ENCODE results near the gene HTD2.
"Not testable (repeated sequence)": the region's sequence is repeated elsewhere in the genome, so short reads cannot be mapped to it uniquely, and the experiment has no call there.

HTD2 gene

DNA sequence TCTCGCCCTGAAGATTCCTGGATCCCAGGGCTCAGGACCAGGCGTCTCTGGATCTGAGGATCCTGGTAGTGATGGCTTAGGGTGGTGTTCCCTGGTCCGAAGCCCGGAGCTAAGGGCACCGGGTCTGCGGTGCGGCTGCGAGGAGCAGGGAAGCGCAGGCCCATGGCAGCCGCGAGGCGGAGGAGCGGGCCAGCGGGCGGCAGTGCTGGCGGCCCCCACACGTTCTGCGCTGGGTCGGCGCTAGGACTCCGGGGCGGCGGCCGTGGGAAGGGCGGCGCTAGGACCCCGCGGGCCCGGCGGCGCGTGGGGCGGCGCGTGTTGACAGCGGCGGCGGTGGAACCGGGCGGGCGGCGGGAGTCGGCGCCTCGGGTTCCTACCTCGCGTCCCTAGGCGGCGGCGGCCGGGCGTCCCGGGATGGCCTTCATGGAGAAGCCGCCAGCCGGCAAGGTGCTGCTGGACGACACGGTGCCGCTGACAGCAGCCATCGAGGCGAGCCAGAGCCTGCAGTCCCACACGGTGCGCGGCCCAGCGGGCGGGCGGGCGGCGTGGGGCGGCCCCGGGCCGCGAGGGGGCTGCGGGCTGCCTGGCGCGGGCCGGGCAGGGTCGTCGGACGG is 26.4 kb downstream of the HTD2 start, which contains the start of gene PXK:
Gene PXK, plus strand, starts transcription at position 318 of the 614 bp plus-strand sequence. Its CDS starts 97 bp downstream, at position 415.
- peak; percentile 73 to 77 for DNase-seq (ENCODE audit: low read depth in 2 of 2)

- no peak for DNase-seq (ENCODE audit: low read depth in 2 of 2)
These were observed 27.1 kb downstream of the HTD2 start for GRCh38 chr3:58333206-58334012.

GRCh38 chr3:58334013-58334321 is 27.6 kb downstream of the HTD2 start:
- DNase-seq (ENCODE audit: low read depth in 2 of 2), result no peak

DNA sequence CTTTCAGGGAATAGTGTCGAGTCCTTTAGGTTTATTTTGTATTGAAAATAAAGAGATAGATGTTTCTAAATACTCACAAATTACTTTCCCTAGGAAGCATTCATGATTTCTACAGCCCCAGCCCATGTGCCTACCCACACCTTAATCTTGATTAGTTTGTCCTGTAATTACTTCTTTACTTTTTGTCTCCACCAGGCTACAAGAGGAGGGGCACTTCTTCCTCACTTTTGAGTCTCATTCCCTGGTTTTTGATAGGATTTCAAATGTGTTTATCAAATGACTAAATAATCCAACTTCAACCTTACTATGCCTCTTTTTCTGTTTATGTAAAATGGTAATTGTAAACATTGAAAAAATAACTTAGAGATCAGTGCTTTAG is 28.2 kb downstream of the HTD2 start:
- no peak for DNase-seq (ENCODE audit: low read depth in 2 of 2)

GRCh38 chr3:58335652-58335947 is 29.3 kb downstream of the HTD2 start:
- DNase-seq (ENCODE audit: low read depth in 2 of 2), result no peak

GRCh38 chr3:58336135-58336882 is 30.0 kb downstream of the HTD2 start:
- DNase-seq (ENCODE audit: low read depth in 2 of 2), result no peak

DNA sequence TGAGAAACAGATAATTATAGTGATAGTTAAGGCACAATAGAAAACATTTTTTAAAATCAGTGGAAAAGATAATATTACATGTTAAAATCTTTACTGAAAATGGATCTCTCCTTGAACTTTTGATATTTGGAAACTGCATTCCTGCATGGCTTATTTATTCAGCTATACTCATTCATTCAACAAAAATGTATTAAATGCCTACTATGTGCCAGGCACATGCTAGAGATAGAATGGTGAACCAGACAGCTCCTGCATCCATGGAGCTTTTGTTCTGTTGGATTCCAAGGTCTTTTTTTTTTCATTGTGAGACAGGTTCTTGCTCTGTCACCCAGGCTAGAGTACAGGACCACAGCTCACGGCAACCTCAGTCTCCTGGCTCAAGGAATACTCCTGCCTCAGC is 30.9 kb downstream of the HTD2 start:
- no peak for DNase-seq (ENCODE audit: low read depth in 2 of 2)

GRCh38 chr3:58339146-58339545 is 32.8 kb downstream of the HTD2 start:
- DNase-seq (ENCODE audit: low read depth in 2 of 2), result not testable (repeated sequence)

- no peak for DNase-seq (ENCODE audit: low read depth in 2 of 2)
These were observed 34.4 kb downstream of the HTD2 start for GRCh38 chr3:58340594-58341244.

DNA sequence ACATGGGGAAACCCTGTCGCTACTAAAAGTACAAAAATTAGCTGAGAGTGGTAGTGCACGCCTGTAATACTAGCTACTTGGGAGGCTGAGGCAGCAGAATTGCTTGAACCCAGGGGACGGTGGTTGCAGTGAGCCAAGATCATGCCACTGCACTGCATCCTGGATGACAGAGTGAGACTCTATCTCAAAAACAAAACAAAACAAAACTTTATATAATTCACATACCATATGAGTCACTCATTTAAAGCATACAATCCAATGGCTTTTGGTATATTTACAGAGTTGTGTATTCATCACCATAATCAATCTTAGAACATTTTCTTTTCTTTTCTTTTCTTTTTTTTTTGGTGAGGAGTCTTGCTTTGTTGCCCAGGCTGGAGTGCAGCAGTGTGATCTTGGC is 35.1 kb downstream of the HTD2 start:
- DNase-seq (ENCODE audit: low read depth in 2 of 2), result no peak

- DNase-seq (ENCODE audit: low read depth in 2 of 2), result no peak
These were observed 36.4 kb downstream of the HTD2 start for GRCh38 chr3:58342676-58343075.

DNA sequence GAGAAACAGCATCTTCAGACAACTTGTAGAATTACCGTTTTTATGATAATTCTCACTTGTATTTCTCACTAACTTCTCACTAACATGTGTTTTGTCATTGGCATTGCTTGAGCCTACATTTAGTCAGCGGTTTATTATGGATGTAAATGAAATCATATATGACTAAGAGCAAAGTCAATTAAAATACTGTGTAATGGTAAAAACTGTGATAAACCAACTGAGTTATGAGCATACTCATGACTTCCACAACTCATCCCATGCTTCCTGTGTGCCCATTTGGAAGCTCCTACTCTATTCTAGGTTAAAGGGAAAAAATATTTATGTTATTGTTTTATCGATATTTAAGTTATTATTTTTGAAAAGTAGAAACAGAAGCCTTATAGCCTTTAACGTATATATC is 39.1 kb downstream of the HTD2 start:
- no peak for DNase-seq (ENCODE audit: low read depth in 2 of 2)

DNA sequence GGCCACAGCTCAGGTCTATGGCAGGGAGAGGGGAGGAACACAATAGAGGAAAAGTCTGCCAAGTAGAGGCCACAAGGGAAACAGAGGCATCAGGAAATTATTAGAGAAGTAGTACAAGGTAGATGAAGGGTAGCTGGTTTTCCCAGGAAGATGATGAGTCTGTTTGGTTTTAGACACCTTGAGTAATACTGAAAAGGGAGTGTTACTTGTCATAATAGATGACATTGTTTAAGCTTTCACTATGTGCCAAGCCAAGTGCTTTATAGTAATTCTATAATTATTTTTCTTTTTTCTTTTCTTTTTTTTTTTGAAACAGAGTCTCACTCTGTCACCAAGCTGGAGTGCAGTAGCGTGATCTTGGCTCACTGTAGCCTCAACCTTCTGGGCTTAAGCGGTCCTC is 40.0 kb downstream of the HTD2 start:
- DNase-seq (ENCODE audit: low read depth in 2 of 2), result no peak

DNA sequence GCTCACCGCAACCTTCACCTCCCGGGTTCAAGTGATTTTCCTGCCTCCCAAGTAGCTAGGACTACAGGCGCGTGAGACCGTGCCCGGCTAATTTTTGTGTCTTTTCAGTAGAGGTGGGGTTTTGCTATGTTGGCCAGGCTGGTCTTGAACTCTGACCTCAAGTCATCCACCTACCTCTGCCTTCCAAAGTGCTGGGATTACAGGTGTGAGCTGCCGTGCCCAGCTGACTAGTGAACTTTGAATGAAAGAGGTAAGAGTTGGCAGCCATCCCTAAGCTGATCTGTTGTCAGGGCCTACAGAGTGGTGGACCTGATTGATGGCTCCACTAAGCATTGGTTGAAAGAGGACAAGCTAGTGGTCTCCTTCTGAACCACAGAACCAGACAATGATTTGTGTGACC is 41.7 kb downstream of the HTD2 start:
- DNase-seq (ENCODE audit: low read depth in 2 of 2), result no peak

GRCh38 chr3:58349792-58350626 is 43.7 kb downstream of the HTD2 start:
- no peak for DNase-seq (ENCODE audit: low read depth in 2 of 2)

GRCh38 chr3:58350627-58351013 is 44.3 kb downstream of the HTD2 start:
- no peak for DNase-seq (ENCODE audit: low read depth in 2 of 2)

GRCh38 chr3:58351920-58352319 is 45.6 kb downstream of the HTD2 start:
- DNase-seq (ENCODE audit: low read depth in 2 of 2), result no peak

GRCh38 chr3:58352626-58353025 is 46.3 kb downstream of the HTD2 start:
- no peak for DNase-seq (ENCODE audit: low read depth in 2 of 2)

- no peak for DNase-seq (ENCODE audit: low read depth in 2 of 2)
These were observed 47.6 kb downstream of the HTD2 start for GRCh38 chr3:58353722-58354553.

DNA sequence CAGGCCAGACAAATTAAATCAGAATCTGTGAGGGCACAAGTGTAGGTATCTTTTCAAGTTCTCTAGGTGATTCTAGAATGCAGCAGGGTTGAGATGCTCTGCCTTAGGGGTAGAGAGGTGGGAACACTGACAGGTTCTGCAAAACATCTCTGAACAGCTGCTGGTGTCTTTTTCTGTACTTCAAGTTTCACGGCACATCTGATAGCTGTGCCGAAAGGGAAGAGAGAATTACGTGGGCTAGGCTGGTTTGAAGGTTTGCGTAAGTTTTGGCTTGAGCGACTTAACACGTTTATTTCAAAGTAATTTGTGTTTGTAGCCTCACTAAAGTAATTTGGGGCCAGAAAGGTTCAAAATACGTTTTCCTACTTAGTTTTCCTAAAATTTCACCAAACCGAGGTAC is 48.9 kb downstream of the HTD2 start:
- no peak for DNase-seq (ENCODE audit: low read depth in 2 of 2)

- no peak for DNase-seq (ENCODE audit: low read depth in 2 of 2)
These were observed 49.7 kb downstream of the HTD2 start for GRCh38 chr3:58356054-58356453.
